Stomach (tissue), 4 donors: ENCODE data around the gene SGSH.

Experiments used
- CTCF ChIP-seq, 7 experiments: fragments of 450-650 bp in 4 of 7; fragments of 200-600 bp in 3 of 7; sonication (generic) in 3 of 7; IDR thresholded peaks; one replicate each; pipeline ENCODE4 v1.5.1; 2016 to 2019; ENCODE audit warnings: antibody characterized with exemption in 7 of 7, control low read depth in 2 of 7, mild to moderate bottlenecking in 1 of 7
- EP300 ChIP-seq: sonication (generic); formaldehyde crosslinking; IDR thresholded peaks from one replicate; pipeline ENCODE4 v1.6.1; 2017; ENCODE audit warnings: antibody characterized with exemption
- POLR2A ChIP-seq, 4 donors: fragments of 450-650 bp; IDR thresholded peaks; one replicate each; pipeline ENCODE4 v1.6.1; 2016; ENCODE audit warnings: antibody characterized with exemption in 4 of 4, control low read depth in 2 of 4, mild to moderate bottlenecking in 1 of 4, moderate library complexity in 1 of 4
- POLR2AphosphoS5 ChIP-seq, 3 donors: sonication (generic); formaldehyde crosslinking; IDR thresholded peaks; one replicate each; pipeline ENCODE4 v1.6.1; 2016; ENCODE audit warnings: antibody characterized with exemption in 3 of 3

DNA sequence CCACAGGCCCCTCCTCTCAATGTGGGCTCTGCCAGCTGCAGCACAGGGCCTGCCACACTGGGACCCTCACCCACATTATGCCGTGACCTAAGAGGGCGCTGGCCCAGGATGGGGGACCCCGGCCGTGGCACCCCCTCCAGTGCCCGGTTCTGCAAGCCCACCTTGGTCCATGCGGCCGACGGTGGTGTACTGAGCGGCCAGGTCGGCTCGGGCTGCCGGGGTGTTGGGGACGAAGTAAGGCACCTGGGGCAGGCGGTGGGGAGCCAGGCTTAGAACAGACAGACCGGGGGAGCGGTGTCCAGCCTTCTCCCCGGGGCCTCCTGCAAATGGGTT, 6.5 kb downstream of the SGSH start:
- TF ChIP-seq POLR2A (IDR thresholded peaks at IDR 0.05) (no peak), CTCF (IDR thresholded peaks at IDR 0.05) (no peak), EP300 (no peak), POLR2AphosphoS5 (IDR thresholded peaks at IDR 0.05) (no peak)
